K562 (cell line): ENCODE data around the gene HOXA7. TPM values are rescaled to one million over a fixed set of nuclear protein-coding genes. Genes with fewer than 3 reads are reported as not detected.

Experiments
- ERF ChIP-seq: fragments of 450-650 bp; formaldehyde crosslinking; IDR thresholded peaks from 2 replicates; pipeline ENCODE4 v1.4.0; 2020; ENCODE audit warnings: mild to moderate bottlenecking, mixed read lengths
- GABPB2 ChIP-seq: fragments of 250-450 bp; sonication (Bioruptor Pico); conservative IDR thresholded peaks from 2 replicates; pipeline ENCODE4 v1.5.1; 2021; ENCODE audit warnings: mild to moderate bottlenecking
- NONO ChIP-seq, 2 experiments: fragments of 200-400 bp in 1 of 2; fragments of 450-650 bp in 1 of 2; formaldehyde crosslinking in 1 of 2; IDR thresholded peaks; 2 replicates each; pipeline ENCODE4 v1.6.1; 2017; ENCODE audit warnings: low read depth in 2 of 2, mild to moderate bottlenecking in 2 of 2, moderate library complexity in 2 of 2, low read length in 1 of 2
- ZBTB1 ChIP-seq: sonication (generic); formaldehyde crosslinking; IDR thresholded peaks from 2 replicates; pipeline ENCODE4 v1.8.1; 2023; ENCODE audit warnings: missing genetic modification reagents, low read depth, mild to moderate bottlenecking, borderline replicate concordance
- ZNF695 ChIP-seq: fragments of 450-650 bp; formaldehyde crosslinking; IDR thresholded peaks from 2 replicates; pipeline ENCODE4 v1.4.0; 2020; ENCODE audit warnings: mild to moderate bottlenecking, moderate library complexity
- polyA plus RNA-seq, 8 experiments: library from polyadenylated mRNA; depleted of rRNA in 4 of 8; stranded (reverse) in 5 of 8; unstranded in 3 of 8; fragments of >200 nt; fragmentation: Nextera tagmentation in 2 of 8; fragmentation: Illumina TruSeq in 1 of 8; extraction: Ambion mirVana in 2 of 8; extraction: Trizol in 1 of 8; gene quantifications; 2 replicates each; pipeline versions ENCODE4 v1.2.1 to v1.2.3, GENCODE V29; 2011 to 2014; ENCODE audit warnings: inconsistent platforms in 1 of 8, missing spikeins in 1 of 8
- total RNA-seq, 7 experiments: library from RNA; depleted of rRNA in 6 of 7; stranded (reverse); fragments of >200 nt in 6 of 7; fragmentation: Illumina TruSeq in 2 of 7; extraction: Trizol in 2 of 7; gene quantifications; 2 replicates each; pipeline versions ENCODE4 v1.2.1 to v1.2.3, GENCODE V29; 2011 to 2021; ENCODE audit warnings: low replicate concordance in 1 of 7
- TF ChIP-seq, protein P1 (sequence below), 2 experiments: fragments of 450-650 bp; IDR thresholded peaks; 2 replicates each; pipeline ENCODE4 v1.6.1; 2016; ENCODE audit warnings: mild to moderate bottlenecking in 2 of 2, borderline replicate concordance in 1 of 2, low read depth in 1 of 2, moderate library complexity in 1 of 2

The HOXA7 gene
- total and polyA plus RNA-seq, 9 of the 15 experiments (the other 6 are each of a cell fraction or from before 2014, with no cell fraction given) = not detected

DNA sequence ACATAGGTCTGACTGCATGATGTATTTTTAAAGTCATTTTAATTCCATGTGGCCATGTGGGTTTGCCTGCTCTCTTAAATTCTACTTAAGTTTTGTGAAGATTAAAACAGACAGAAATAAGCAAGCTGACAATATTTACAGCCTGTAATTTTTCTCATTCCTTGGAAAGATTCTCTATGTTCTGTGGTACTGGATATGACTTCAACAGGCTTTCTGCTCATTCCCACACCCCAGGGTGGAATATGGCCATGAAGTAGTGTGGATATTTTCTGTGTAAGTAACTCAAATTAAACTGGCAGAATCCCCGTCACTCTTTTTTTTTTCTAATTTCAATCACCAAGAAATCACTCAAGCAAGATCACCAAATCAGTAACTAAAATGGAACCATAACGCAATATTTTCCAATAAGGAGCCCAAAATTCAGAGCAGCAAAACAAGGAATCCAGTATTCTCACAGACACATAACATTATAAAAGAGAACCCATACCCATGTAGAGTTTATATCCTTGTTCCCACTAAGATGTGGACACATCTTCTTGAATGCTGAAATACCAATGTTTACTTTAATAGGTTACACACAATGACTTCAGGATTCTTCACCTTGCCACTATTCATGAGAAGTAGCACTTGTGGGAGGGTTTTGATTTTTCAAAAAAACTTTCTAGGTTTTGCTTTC is 18.7 kb downstream of the HOXA7 start (continued):
- TF ChIP-seq, protein P1, sequence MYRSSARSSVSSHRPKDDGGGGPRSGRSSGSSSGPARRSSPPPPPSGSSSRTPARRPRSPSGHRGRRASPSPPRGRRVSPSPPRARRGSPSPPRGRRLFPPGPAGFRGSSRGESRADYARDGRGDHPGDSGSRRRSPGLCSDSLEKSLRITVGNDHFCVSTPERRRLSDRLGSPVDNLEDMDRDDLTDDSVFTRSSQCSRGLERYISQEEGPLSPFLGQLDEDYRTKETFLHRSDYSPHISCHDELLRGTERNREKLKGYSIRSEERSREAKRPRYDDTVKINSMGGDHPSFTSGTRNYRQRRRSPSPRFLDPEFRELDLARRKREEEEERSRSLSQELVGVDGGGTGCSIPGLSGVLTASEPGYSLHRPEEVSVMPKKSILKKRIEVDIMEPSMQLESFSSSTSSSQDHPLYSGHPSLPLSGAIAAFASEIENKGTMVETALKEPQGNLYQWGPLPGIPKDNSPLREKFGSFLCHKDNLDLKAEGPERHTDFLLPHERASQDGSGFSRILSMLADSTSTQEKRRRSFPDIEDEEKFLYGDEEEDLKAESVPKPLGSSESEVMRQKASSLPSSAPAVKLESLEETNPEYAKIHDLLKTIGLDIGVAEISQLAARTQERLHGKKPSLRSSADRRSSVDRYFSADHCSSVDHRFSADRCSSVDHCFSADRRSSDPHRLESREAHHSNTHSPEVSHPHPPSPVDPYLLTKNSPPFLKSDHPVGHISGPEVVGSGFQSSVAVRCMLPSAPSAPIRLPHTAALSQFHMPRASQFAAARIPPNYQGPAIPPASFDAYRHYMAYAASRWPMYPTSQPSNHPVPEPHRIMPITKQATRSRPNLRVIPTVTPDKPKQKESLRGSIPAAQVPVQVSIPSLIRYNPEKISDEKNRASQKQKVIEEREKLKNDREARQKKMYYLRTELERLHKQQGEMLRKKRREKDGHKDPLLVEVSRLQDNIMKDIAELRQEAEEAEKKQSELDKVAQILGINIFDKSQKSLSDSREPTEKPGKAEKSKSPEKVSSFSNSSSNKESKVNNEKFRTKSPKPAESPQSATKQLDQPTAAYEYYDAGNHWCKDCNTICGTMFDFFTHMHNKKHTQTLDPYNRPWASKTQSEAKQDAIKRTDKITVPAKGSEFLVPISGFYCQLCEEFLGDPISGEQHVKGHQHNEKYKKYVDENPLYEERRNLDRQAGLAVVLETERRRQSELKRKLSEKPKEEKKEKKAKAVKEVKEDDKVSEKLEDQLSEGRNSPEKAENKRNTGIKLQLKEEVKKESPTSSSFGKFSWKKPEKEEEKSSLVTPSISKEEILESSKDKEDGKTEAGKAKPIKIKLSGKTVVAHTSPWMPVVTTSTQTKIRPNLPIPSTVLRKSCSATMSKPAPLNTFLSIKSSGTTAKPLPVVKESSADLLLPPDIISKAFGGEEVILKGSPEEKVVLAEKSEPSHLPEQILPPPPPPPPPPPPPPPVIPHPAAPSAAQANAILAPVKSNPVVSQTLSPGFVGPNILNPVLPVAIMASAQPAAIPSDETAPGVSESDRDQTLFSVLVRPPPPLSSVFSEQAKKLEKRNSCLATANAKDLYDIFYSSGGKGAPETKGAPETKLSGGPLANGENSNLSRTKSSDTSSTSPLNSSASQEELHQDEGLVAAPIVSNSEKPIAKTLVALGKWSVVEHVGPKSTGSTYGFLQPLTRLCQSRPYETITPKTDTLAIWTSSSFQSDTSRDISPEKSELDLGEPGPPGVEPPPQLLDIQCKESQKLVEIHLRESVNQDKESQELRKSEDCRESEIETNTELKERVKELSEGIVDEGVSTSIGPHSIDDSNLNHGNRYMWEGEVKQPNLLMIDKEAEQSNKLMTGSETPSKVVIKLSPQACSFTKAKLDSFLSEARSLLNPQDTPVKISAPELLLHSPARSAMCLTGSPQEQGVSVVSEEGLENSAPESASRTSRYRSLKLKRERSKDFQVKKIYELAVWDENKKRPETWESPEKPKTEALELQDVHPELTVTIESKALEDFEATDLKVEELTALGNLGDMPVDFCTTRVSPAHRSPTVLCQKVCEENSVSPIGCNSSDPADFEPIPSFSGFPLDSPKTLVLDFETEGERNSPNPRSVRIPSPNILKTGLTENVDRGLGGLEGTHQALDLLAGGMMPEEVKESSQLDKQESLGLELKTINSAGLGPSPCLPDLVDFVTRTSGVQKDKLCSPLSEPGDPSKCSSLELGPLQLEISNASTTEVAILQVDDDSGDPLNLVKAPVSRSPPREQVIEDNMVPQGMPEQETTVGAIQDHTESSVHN (IDR thresholded peaks at IDR 0.05; ENCODE audit: borderline replicate concordance in 1 of 2, low read depth in 1 of 2) = no peak
- TF ChIP-seq GABPB2 (CRISPR knock-in tag) = no peak
- TF ChIP-seq NONO (IDR thresholded peaks at IDR 0.05; ENCODE audit: low read depth in 2 of 2, low read length in 1 of 2) = no peak
- no peak for TF ChIP-seq ZNF695
- no peak for TF ChIP-seq ZBTB1
- TF ChIP-seq ERF (CRISPR knock-in tag) = no peak
